Tibial artery (tissue), 4 donors: ENCODE results near the gene AP1B1.

ENCODE experiments used
- DNase-seq, 2 donors: peaks; one replicate each; pipeline ENCODE4 v3.0.0-alpha.2; 2019
- H3K27ac ChIP-seq, 2 donors: fragments of 200-600 bp; sonication (generic) in 1 of 2; 1 replicate in 1 of 2; 2 replicates in 1 of 2; pipeline ENCODE4 v1.5.1; 2018 to 2019; ENCODE audit warnings: mild to moderate bottlenecking in 1 of 2
- H3K27me3 ChIP-seq, 2 donors: fragments of 200-600 bp; sonication (generic) in 1 of 2; one replicate each; pipeline versions ENCODE4 v1.5.1 to v1.6.0; 2016 to 2019
- H3K36me3 ChIP-seq, 3 donors: fragments of 200-600 bp; sonication (generic) in 2 of 3; one replicate each; pipeline ENCODE4 v1.5.1; 2016 to 2019; ENCODE audit warnings: mild to moderate bottlenecking in 2 of 3
- H3K4me1 ChIP-seq, 4 donors: fragments of 200-600 bp; sonication (generic) in 2 of 4; 1 replicate in 3 of 4; 2 replicates in 1 of 4; pipeline ENCODE4 v1.5.1; 2016 to 2019
- H3K4me3 ChIP-seq, 2 donors: fragments of 200-600 bp; sonication (generic) in 1 of 2; 1 replicate in 1 of 2; 2 replicates in 1 of 2; pipeline ENCODE4 v1.5.1; 2018 to 2019; ENCODE audit warnings: mild to moderate bottlenecking in 2 of 2
- H3K9me3 ChIP-seq, 3 donors: fragments of 200-600 bp; sonication (generic) in 1 of 3; one replicate each; pipeline ENCODE4 v1.5.1; 2016 to 2019
- intact Hi-C: fragments of 100-400 bp; cut with DNase I; formaldehyde crosslinking; loops from one replicate; pipeline ENCODE4 v1.15.0; 2023; ENCODE audit warnings: low total_unique reads
- TF ChIP-seq, protein P1 (sequence below), 2 experiments: fragments of 200-600 bp in 1 of 2; fragments of 450-650 bp in 1 of 2; IDR thresholded peaks; one replicate each; pipeline ENCODE4 v1.5.1; 2017 to 2019; ENCODE audit warnings: antibody characterized with exemption in 2 of 2, mild to moderate bottlenecking in 1 of 2, moderate library complexity in 1 of 2

Gene AP1B1

DNA sequence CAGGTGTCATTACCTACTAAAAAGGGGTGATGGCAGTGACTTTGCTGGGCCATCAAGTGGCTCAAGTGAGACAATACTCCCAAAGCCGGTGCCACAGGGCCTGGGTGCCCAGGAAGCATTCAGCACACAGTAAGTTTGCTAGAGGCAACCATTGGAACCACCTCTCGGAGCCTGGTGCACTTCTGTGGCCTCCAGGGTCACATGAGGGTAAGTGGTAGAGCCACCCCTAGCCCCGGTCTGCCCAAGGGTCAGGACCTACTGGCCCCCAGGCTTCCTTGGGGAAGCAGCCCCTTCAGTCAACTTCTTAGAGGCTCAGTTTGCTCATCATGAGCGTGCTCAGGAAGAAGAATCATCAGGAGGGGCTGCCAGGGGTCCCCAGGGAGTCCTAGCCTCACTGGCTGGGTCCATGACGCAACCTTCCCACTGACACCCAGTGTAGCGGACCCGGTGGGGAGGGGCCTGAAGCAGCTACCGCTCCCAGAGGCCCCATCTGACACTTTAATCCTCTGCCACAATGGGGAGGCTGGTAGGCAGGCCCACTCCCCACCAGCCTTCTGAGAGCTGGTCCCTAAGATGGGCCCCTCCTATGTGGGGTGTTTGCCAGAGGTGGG is 55.4 kb downstream of the AP1B1 start:
- H3K36me3 ChIP-seq, result peaks cover 23 to 96% (median 87%) of the 10 kb centered on the region in 3 donors
- intact Hi-C loops, result no loop called here

DNA sequence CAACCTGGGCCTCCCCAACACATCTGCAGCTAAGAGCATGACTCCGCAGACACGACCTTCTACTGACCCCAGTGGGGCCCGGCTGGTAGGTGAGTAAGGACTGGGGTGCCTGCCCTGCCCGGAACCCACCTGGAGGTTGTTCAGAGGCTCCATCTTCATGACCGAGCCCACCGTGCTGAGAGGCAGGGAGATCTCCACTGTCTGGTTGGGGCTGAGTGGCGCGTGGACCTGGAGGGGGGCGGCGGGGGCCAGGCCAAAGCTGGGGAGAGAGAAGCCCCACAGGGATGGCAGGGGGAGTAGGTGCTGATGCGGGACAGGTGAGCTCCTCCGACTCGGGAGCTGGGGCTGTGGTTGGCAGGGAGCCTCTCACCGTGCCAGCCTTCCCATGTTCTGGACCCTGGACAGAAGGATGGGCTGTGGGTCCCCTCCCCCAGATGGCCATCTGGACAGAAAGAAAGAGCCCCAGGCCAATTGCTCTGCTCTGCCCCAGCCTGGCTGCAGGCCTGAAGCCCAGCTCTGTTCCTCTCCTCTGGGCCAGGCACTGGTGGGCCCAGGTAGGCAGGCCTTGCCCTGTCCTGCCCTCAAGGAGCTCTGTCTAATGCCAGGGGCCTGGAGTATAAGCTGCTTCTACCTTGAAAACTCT is 56.6 kb downstream of the AP1B1 start:
- Histone ChIP-seq H3K27ac (no peak overlapping the region), H3K36me3 (peaks cover 29 to 96% (median 83%) of the 10 kb centered on the region in 3 donors), H3K4me3 (no peak overlapping the region), H3K9me3 (no peaks in the 10 kb centered on the region), H3K4me1 (peaks cover 0 to 10% (median 0%) of the 10 kb centered on the region in 4 donors), H3K27me3 (no peaks in the 10 kb centered on the region)
- no peak for DNase-seq
- intact Hi-C loops, result no loop called here
- TF ChIP-seq, protein P1, sequence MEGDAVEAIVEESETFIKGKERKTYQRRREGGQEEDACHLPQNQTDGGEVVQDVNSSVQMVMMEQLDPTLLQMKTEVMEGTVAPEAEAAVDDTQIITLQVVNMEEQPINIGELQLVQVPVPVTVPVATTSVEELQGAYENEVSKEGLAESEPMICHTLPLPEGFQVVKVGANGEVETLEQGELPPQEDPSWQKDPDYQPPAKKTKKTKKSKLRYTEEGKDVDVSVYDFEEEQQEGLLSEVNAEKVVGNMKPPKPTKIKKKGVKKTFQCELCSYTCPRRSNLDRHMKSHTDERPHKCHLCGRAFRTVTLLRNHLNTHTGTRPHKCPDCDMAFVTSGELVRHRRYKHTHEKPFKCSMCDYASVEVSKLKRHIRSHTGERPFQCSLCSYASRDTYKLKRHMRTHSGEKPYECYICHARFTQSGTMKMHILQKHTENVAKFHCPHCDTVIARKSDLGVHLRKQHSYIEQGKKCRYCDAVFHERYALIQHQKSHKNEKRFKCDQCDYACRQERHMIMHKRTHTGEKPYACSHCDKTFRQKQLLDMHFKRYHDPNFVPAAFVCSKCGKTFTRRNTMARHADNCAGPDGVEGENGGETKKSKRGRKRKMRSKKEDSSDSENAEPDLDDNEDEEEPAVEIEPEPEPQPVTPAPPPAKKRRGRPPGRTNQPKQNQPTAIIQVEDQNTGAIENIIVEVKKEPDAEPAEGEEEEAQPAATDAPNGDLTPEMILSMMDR (IDR thresholded peaks at IDR 0.05), result no peak

More for the DNA sequence above, 55.4 kb downstream of the AP1B1 start:
- H3K27ac ChIP-seq, result no peak overlapping the region
- TF ChIP-seq, protein P1 (IDR thresholded peaks at IDR 0.05), result no peak
- no peak overlapping the region for H3K4me3 ChIP-seq
- H3K27me3 ChIP-seq, result no peaks in the 10 kb centered on the region
- no peak for DNase-seq
- no peaks in the 10 kb centered on the region for H3K9me3 ChIP-seq
- peaks cover 0 to 10% (median 0%) of the 10 kb centered on the region in 4 donors for H3K4me1 ChIP-seq

DNA sequence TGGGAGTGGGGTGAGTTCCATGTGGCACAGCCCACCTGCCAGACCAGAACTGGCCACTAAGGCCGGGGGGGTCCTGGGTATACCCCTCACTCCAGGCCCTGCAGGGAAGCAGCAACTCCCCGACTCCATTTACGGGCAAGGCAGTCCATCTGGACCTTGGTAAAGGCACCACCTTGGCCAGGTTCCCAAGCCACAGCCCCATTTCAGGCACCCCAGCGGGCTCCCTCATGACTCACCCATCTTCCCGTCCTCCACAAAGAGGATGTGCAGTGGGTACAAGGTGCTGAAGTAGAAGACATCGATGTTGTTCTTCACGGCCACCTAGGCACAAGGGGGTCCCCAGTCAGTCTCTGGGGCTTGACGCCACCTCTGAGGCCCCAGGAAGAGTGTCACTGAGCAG is 57.2 kb downstream of the AP1B1 start:
- no peak for DNase-seq
- no peak overlapping the region for H3K27ac ChIP-seq
- no peak overlapping the region for H3K4me3 ChIP-seq
- no peaks in the 10 kb centered on the region for H3K9me3 ChIP-seq
- H3K27me3 ChIP-seq, result no peaks in the 10 kb centered on the region
- peaks cover 24 to 96% (median 83%) of the 10 kb centered on the region in 3 donors for H3K36me3 ChIP-seq
- intact Hi-C loops, result no loop called here
- H3K4me1 ChIP-seq, result peaks cover 0 to 10% (median 0%) of the 10 kb centered on the region in 4 donors
- TF ChIP-seq, protein P1 (IDR thresholded peaks at IDR 0.05), result no peak

DNA sequence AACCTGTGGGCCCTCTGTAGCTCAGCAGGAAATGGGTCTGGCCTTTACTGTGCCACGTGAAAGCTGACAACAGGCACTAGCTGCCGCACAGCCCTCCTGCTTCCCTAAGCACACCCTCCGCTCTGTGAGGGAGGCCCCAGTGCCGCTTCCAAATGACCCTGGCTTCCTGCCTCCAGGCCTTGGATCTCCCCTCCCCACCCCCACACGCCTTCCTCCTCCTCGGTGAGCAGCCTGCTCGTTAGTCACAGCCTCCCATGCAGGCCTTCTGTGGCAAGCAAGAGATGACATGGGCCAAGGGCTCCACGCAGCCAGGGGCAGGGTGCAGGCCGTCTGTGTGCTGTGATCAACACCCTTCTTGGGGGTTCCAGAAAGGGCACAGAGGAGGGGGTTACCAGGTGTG is 57.6 kb downstream of the AP1B1 start:
- no peak for DNase-seq

DNA sequence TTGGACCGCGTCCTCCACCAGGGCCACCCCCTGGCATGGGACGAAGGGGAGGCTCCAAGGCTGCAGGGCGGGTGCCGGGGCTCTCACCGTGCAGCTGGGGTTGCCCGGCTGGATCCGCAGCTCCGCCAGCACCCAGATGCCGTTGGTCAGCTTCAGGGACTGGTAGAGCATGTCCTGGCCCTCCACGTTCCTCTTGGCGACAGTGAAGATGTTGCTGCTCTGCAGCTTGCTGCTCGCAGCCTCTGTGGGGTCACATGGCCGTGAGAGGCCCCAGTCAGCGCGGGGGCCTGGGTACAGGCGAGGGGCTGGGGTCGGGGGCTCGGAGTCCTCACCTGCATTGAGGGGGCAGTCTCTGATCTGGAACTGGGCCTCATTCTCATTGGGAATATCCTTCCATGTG is 58.1 kb downstream of the AP1B1 start:
- Histone ChIP-seq H3K27ac (no peak overlapping the region), H3K36me3 (peaks cover 18 to 89% (median 75%) of the 10 kb centered on the region in 3 donors), H3K4me3 (no peak overlapping the region), H3K9me3 (no peaks in the 10 kb centered on the region), H3K4me1 (peaks cover 0 to 8% (median 0%) of the 10 kb centered on the region in 4 donors), H3K27me3 (no peaks in the 10 kb centered on the region)
- TF ChIP-seq, protein P1 (IDR thresholded peaks at IDR 0.05), result no peak
- intact Hi-C loops, result no loop called here
- DNase-seq, result no peak

More for the DNA sequence above, 57.6 kb downstream of the AP1B1 start:
- TF ChIP-seq, protein P1 (IDR thresholded peaks at IDR 0.05), result no peak
- Histone ChIP-seq H3K36me3 (peaks cover 19 to 94% (median 80%) of the 10 kb centered on the region in 3 donors), H3K9me3 (no peaks in the 10 kb centered on the region), H3K4me1 (peaks cover 0 to 10% (median 0%) of the 10 kb centered on the region in 4 donors), H3K27ac (no peak overlapping the region), H3K27me3 (no peaks in the 10 kb centered on the region), H3K4me3 (no peak overlapping the region)
- intact Hi-C loops, result no loop called here
